Ishikawa (cell line): ENCODE data around the gene NXT1.

Source experiments
- CEBPB ChIP-seq: IDR thresholded peaks from 2 replicates; pipeline ENCODE4 v1.6.1; 2012
- CREB1 ChIP-seq: IDR thresholded peaks from 2 replicates; pipeline ENCODE4 v1.6.1; 2012; ENCODE audit warnings: low read depth
- EGR1 ChIP-seq: IDR thresholded peaks from 2 replicates; pipeline ENCODE4 v1.6.1; 2012
- EP300 ChIP-seq: IDR thresholded peaks from 2 replicates; pipeline ENCODE4 v1.6.1; 2012; ENCODE audit warnings: borderline replicate concordance
- FOXM1 ChIP-seq: IDR thresholded peaks from 2 replicates; pipeline ENCODE4 v1.6.1; 2012; ENCODE audit warnings: low read depth, borderline replicate concordance
- NFIC ChIP-seq: IDR thresholded peaks from 2 replicates; pipeline ENCODE4 v1.6.1; 2012
- RAD21 ChIP-seq: IDR thresholded peaks from 2 replicates; pipeline ENCODE4 v1.6.1; 2012; ENCODE audit warnings: low read depth
- TAF1 ChIP-seq: IDR thresholded peaks from 2 replicates; pipeline ENCODE4 v1.6.1; 2012; ENCODE audit warnings: low read depth, mild to moderate bottlenecking
- TCF12 ChIP-seq: IDR thresholded peaks from 2 replicates; pipeline ENCODE4 v1.6.1; 2012; ENCODE audit warnings: low read depth
- TEAD4 ChIP-seq: IDR thresholded peaks from 2 replicates; pipeline ENCODE4 v1.6.1; 2012
- YY1 ChIP-seq: IDR thresholded peaks from 2 replicates; pipeline ENCODE4 v1.6.1; 2012; ENCODE audit warnings: low read depth
- ZBTB7A ChIP-seq: IDR thresholded peaks from 2 replicates; pipeline ENCODE4 v1.6.1; 2012; ENCODE audit warnings: low read depth
- TF ChIP-seq, protein P1 (sequence below): IDR thresholded peaks from 2 replicates; pipeline ENCODE4 v1.6.1; 2012
- TF ChIP-seq, protein P2 (sequence below): IDR thresholded peaks from 2 replicates; pipeline ENCODE4 v1.6.1; 2012
- TF ChIP-seq, protein P3 (sequence below): IDR thresholded peaks from 2 replicates; pipeline ENCODE4 v1.6.1; 2012; ENCODE audit warnings: low read depth, mild to moderate bottlenecking

NXT1 gene

DNA sequence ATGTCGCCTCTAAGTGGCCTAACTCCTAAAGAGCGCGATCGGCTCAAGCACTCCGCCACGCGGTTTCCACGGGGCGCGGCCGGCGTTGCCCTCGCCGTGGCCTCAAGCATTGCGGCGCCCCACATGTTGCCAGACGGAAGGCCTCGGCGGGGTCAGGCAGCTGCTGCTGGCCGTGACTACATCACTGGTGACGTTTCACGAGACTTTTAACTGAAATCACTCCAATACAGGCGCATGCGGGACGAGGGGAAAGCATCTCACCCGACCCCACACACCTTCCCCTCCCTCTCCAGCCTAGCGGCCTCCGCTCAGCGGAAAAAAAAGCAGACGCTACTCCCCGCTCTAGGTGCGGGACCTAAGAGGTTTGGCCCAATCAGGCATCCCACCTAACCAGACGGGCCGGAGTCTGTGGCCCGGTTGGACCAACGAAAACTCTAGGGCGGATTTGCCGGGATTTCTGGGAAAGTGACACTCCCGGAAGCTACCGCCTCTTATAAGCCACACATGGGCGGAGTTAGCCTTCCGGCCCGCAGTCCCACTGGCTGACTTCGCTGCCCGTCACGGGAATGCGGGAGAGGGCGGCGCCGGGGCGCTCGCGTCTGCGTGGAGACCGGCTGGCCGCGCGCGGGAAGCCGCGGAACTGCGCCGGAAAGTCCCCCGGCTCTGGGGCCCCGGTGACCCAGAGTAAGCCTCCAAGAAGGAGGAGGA lies at the start of gene NXT1:
TSS of gene NXT1 (plus strand) at position 596 of the 708 bp plus-strand sequence. CDS start 3,251 bp downstream, outside the sequence.
- TF ChIP-seq NFIC (no peak), CEBPB (no peak), TAF1 (peak; percentile 75), CREB1 (peak; percentile 54), EGR1 (no peak), TEAD4 (peak; percentile 31; the same call in 1 of the 2 replicates), FOXM1 (0 out of 2 replicates have a peak, but pooled peaks have one; percentile 13), YY1 (peak; percentile 55; the same call in 1 of the 2 replicates), TCF12 (peak; percentile 52; the same call in 1 of the 2 replicates)
- TF ChIP-seq, protein P1, sequence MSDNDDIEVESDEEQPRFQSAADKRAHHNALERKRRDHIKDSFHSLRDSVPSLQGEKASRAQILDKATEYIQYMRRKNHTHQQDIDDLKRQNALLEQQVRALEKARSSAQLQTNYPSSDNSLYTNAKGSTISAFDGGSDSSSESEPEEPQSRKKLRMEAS = peak; percentile 95
- TF ChIP-seq, protein P2, sequence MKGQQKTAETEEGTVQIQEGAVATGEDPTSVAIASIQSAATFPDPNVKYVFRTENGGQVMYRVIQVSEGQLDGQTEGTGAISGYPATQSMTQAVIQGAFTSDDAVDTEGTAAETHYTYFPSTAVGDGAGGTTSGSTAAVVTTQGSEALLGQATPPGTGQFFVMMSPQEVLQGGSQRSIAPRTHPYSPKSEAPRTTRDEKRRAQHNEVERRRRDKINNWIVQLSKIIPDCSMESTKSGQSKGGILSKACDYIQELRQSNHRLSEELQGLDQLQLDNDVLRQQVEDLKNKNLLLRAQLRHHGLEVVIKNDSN = peak; percentile 5; the same call in 1 of the 2 replicates

DNA sequence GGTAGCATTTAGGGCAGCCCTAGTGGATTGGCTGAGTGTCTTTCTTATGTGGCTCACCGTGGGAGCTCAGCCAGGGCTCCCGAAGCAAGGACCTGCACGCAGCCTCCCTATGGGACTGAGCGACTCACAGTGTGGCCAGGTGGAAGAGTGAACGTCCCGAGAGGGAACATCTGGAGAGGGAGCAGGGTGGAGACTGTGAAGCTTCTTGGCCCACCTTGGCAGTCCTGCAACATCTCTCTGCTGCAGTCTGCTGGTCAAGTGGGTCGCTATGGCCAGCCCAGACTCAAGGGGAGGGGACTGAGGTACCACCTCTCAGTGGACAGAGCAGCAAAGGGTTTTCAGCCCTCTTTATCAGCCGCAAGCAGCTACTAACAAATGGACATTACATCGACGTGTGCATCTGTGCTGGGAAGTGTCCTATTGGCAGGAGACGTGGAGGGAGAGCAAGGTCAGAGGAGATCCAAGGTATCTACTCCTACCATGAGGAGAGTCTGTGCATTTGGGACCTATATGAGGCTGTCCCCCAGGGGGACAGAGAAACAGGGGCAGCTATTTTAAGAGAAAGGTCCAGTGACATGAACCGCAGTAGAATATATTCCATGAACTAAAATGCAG lies 49.0 kb upstream of the NXT1 start:
- TF ChIP-seq YY1 = no peak
- TF ChIP-seq, protein P3, sequence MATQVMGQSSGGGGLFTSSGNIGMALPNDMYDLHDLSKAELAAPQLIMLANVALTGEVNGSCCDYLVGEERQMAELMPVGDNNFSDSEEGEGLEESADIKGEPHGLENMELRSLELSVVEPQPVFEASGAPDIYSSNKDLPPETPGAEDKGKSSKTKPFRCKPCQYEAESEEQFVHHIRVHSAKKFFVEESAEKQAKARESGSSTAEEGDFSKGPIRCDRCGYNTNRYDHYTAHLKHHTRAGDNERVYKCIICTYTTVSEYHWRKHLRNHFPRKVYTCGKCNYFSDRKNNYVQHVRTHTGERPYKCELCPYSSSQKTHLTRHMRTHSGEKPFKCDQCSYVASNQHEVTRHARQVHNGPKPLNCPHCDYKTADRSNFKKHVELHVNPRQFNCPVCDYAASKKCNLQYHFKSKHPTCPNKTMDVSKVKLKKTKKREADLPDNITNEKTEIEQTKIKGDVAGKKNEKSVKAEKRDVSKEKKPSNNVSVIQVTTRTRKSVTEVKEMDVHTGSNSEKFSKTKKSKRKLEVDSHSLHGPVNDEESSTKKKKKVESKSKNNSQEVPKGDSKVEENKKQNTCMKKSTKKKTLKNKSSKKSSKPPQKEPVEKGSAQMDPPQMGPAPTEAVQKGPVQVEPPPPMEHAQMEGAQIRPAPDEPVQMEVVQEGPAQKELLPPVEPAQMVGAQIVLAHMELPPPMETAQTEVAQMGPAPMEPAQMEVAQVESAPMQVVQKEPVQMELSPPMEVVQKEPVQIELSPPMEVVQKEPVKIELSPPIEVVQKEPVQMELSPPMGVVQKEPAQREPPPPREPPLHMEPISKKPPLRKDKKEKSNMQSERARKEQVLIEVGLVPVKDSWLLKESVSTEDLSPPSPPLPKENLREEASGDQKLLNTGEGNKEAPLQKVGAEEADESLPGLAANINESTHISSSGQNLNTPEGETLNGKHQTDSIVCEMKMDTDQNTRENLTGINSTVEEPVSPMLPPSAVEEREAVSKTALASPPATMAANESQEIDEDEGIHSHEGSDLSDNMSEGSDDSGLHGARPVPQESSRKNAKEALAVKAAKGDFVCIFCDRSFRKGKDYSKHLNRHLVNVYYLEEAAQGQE = no peak
- no peak for TF ChIP-seq EP300
- TF ChIP-seq, protein P2 = no peak
- TF ChIP-seq TCF12 = no peak
- TF ChIP-seq, protein P1 = no peak
- TF ChIP-seq RAD21 = no peak
- TF ChIP-seq TEAD4 = no peak
- TF ChIP-seq TAF1 = no peak
- no peak for TF ChIP-seq CREB1

DNA sequence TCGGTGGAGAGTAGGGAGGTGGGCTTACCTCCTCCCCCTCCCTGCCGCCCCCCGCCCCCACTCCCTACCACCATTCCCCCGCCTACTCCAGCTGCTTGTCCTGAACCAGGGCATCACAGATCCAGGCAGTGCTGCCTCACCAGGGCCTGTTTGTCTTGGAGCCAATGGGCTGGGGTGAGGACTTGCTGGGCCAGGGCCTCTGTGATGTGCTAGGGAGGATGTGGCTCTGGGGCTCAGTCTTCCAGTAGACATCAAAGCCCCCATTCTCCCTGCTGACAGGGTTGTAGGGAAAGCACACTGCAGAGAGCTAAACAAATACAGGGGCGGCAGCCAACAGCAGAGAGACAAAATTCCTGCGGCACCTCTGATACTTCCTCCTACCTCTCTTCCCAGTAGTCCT lies 48.2 kb upstream of the NXT1 start:
- TF ChIP-seq, protein P3 = no peak
- TF ChIP-seq EP300 (no peak), CEBPB (no peak), NFIC (no peak), EGR1 (no peak), ZBTB7A (no peak), TCF12 (no peak), TEAD4 (no peak), FOXM1 (no peak), RAD21 (no peak), TAF1 (no peak), YY1 (no peak), CREB1 (no peak)
- TF ChIP-seq, protein P2 = no peak
- TF ChIP-seq, protein P1 = no peak

DNA sequence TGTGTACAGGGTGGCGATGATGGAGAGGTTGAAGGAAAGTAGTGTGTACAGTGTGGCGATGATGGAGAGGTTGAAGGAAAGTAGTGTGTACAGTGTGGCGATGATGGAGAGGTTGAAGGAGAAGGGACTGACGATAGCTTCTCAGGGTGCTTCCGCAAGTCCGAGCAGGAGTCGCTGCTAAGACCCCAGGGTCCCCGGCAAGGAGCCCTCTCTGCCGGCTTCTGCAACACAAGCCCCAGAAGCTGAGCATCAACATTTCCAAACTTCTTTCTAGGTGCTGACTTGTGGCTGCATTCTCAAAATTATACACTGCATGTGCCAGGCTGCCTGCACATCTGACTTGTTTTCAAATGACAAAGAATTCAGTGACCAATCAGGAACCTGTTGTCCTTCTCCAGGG lies 47.8 kb upstream of the NXT1 start:
- TF ChIP-seq, protein P2 = no peak
- TF ChIP-seq TAF1 = no peak
- no peak for TF ChIP-seq EP300
- no peak for TF ChIP-seq NFIC
- TF ChIP-seq, protein P3 = no peak
- no peak for TF ChIP-seq RAD21
- TF ChIP-seq FOXM1 = no peak
- TF ChIP-seq TEAD4 = no peak
